ENCODE data around the gene MTHFS.
"Not testable (repeated sequence)": the region's sequence is repeated elsewhere in the genome, so short reads cannot be mapped to it uniquely, and the experiment has no call there.

DNA sequence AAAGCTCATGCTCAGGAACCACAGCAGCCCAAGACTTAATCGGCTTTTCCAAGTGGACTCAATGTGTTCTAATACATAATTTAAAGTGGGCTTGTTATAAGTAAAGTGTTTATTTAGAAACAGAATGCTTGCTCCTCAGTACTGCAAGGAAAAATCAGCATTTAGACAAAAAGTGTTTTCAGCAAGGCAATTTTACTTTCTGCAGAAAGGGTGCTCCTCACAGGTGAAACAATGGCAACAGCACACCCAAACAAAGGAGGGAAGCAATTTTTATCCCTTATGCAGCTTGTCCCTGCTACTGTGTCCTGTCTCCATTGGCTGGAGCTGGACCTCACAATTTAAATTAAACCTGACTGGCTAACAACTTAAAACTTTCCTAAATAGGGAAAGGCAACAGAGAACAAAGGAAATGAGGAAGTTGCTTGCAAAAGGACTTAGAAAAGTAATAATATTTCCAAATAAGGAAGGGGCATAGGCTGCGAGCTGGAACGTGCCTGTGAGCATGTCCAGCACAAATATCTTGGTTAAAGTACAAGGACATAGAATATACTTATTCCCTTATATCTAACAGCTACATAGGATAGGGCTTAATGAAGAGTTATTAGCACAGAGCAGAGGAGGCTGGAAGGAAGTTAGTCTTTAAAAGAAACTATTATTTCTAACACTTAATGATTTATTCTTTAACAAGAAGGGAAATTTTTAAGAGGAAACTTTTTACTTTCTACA lies 19.1 kb upstream of the MTHFS start:
- TF ChIP-seq POLR2A, CTCF (IDR thresholded peaks at IDR 0.05): not testable (repeated sequence)
